Measurements from ENCODE around the gene GET4. TPM values are rescaled to one million over a fixed set of nuclear protein-coding genes. Genes with fewer than 3 reads are reported as not detected.
A peak's percentile ranks its signal among the peaks of the same experiment; 100 is the strongest.

The GET4 gene
- total RNA-seq, 2 donors from 2014 or later: 34.8 to 42.2 TPM

GRCh38 chr7:924541-925231 is 48.3 kb downstream of the GET4 start:
- no peaks in the 10 kb centered on the region for H3K4me1 ChIP-seq
- no peaks in the 10 kb centered on the region for H3K27me3 ChIP-seq
- no peaks in the 10 kb centered on the region for H3K9me3 ChIP-seq
- ATAC-seq (no peak), DNase-seq (peak; percentile 8 to 38 (median 9))
- H3K36me3 ChIP-seq (replicated peaks in 1 of 2; ENCODE audit: insufficient read depth in 1 of 2, low read depth in 2 of 2): no peaks in the 10 kb centered on the region
- H3K4me3 ChIP-seq: no peak overlapping the region
- intact Hi-C loops (cut with DNase I): no loop called here
- TF ChIP-seq CTCF (IDR thresholded peaks at IDR 0.05) (no peak), POLR2A (IDR thresholded peaks at IDR 0.05) (no peak)
- 66 to 76% methylated on average over 12 to 24 of the region's 24 CpGs for WGBS, 2 donors
- H3K27ac ChIP-seq: no peak overlapping the region

DNA sequence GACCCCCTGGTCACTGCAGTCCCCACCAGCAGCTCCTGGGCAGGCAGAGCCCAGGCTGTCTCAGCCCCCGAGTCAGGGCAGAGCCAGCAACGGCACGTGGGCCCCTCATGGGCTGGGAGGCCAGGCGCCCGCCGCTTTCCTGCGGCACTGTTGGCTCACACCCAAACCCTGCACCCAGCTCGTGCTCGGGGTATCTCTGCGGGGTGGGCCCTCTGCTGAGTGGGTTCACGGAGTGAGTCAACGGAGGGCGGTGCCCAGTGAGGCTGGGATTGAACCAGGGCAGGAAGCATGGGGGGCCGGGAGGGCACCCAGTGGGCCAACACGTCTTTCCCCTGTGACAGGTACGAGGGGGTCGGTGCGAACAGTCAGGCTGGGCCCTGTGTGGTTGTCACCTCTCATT is 49.2 kb downstream of the GET4 start:
- TF ChIP-seq POLR2A (IDR thresholded peaks at IDR 0.05): no peak
- no peak for TF ChIP-seq CTCF (IDR thresholded peaks at IDR 0.05)
- DNase-seq (peak; percentile 18 to 50 (median 24)), ATAC-seq (no peak)
- intact Hi-C loops (cut with DNase I): no loop called here
- Histone ChIP-seq H3K27me3 (no peaks in the 10 kb centered on the region), H3K36me3 (replicated peaks in 1 of 2; ENCODE audit: insufficient read depth in 1 of 2, low read depth in 2 of 2) (no peaks in the 10 kb centered on the region), H3K4me1 (no peaks in the 10 kb centered on the region), H3K4me3 (no peak overlapping the region), H3K9me3 (no peaks in the 10 kb centered on the region), H3K27ac (no peak overlapping the region)
- 66 to 90% methylated on average over 11 to 12 of the region's 18 CpGs for WGBS, 2 donors

DNA sequence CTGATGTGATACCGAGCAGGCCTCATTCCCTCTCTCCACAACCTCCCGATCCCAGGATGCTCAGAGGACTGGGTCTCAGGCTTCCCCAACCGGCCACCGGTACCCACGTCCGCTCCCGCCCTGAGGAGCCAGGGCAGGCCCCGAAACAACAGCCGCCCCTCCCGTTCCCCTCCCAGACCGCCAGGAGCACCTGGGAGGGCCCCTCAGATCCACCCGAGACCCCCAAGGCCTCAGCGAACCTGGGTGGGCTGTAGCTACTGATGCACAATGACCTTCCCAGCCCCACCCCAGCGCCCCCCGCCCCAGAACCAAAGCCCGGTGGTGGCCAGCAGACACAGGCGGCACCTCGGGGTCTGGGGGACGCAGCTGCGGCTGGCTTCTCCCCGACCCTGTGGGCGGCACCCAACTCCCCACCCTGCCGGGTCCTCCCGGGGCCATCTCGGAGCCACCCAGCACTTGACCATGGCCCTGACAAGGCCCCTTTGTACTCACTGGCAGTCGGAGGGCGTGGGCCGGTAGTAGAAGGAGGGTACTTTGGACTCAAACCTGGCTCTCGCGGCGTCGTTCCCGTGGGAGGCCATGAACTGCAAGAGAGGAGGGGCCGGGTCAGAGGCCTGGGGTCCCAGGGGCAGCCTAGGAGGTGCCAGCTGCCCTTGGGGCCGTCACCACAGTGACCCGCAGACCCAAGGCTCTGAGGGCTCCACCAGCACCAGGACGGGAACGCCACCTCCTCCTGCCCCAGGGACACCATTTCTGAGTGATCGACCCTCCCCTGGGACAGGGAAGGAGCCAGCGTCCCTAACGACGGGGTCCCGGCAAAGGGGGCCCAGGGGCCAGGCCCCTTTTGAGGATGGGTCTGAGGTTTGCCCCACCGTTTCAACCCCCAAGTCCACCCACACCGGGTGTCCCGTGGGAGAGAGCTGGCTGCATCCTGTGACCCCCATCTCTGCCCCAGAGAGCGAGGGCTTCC is 50.0 kb downstream of the GET4 start:
- intact Hi-C loops (cut with DNase I): no loop called here
- no peak for TF ChIP-seq POLR2A (IDR thresholded peaks at IDR 0.05)
- TF ChIP-seq CTCF (IDR thresholded peaks at IDR 0.05): no peak
- peak; percentile 2 to 12 (median 8) for DNase-seq
- ATAC-seq: no peak
- Histone ChIP-seq H3K4me1 (no peaks in the 10 kb centered on the region), H3K27ac (no peak overlapping the region), H3K4me3 (no peak overlapping the region), H3K36me3 (replicated peaks in 1 of 2; ENCODE audit: insufficient read depth in 1 of 2, low read depth in 2 of 2) (no peaks in the 10 kb centered on the region), H3K27me3 (no peaks in the 10 kb centered on the region), H3K9me3 (no peaks in the 10 kb centered on the region)
- 78 to 91% methylated on average over 4 to 45 of the region's 47 CpGs for WGBS, 2 donors

DNA sequence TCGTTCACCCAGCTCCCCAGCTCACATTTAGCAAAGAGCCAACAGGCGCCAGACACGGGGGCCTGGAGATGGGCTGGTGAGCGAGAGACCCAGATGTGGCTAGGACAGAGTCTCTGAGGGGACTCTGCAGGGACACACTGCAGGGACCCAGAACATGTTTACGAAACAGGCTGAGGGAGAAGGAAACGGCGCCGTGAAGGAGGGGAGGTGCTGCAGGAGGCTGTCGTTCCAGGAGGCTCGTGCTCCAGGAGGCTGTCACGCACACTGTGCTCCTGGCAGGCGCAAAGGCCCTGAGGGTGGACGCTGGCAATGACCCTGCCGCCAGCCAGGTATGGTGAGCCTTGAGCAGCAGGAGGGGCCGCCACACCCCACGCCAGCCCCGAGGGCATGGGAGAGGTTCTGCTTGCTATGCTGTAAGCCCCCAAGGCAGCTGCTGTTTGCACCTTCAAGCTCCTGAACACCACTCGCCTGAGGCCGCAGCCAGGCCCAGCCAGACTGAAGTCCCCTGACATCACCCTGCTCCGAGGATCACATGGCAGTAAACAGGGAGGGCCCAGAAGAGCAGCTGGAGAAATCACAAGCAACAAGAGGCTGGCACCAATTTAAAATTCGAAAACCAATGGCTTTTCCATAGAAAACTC is 50.8 kb downstream of the GET4 start:
- H3K27ac ChIP-seq: no peak overlapping the region
- DNase-seq (peak; percentile 1 to 7 (median 6)), ATAC-seq (no peak)
- H3K4me1 ChIP-seq: no peaks in the 10 kb centered on the region
- 72 to 88% methylated on average over 16 to 21 of the region's 21 CpGs for WGBS, 2 donors
- H3K36me3 ChIP-seq (replicated peaks in 1 of 2; ENCODE audit: insufficient read depth in 1 of 2, low read depth in 2 of 2): no peaks in the 10 kb centered on the region
- no peaks in the 10 kb centered on the region for H3K9me3 ChIP-seq
- H3K27me3 ChIP-seq: no peaks in the 10 kb centered on the region
- H3K4me3 ChIP-seq: no peak overlapping the region
- TF ChIP-seq POLR2A (IDR thresholded peaks at IDR 0.05) (no peak), CTCF (IDR thresholded peaks at IDR 0.05) (no peak)
- intact Hi-C loops (cut with DNase I): no loop called here

Data from body of pancreas (tissue), 4 donors.